Tibial artery (tissue), 4 donors: ENCODE results near the gene RNF144B.
"Not testable (repeated sequence)": the region's sequence is repeated elsewhere in the genome, so short reads cannot be mapped to it uniquely, and the experiment has no call there.

Experiments used
- DNase-seq, 2 donors: peaks; one replicate each; pipeline ENCODE4 v3.0.0-alpha.2; 2019
- H3K27ac ChIP-seq, 2 donors: fragments of 200-600 bp; sonication (generic) in 1 of 2; 1 replicate in 1 of 2; 2 replicates in 1 of 2; pipeline ENCODE4 v1.5.1; 2018 to 2019; ENCODE audit warnings: mild to moderate bottlenecking in 1 of 2
- H3K27me3 ChIP-seq, 2 donors: fragments of 200-600 bp; sonication (generic) in 1 of 2; one replicate each; pipeline versions ENCODE4 v1.5.1 to v1.6.0; 2016 to 2019
- H3K36me3 ChIP-seq, 3 donors: fragments of 200-600 bp; sonication (generic) in 2 of 3; one replicate each; pipeline ENCODE4 v1.5.1; 2016 to 2019; ENCODE audit warnings: mild to moderate bottlenecking in 2 of 3
- H3K4me1 ChIP-seq, 4 donors: fragments of 200-600 bp; sonication (generic) in 2 of 4; 1 replicate in 3 of 4; 2 replicates in 1 of 4; pipeline ENCODE4 v1.5.1; 2016 to 2019
- H3K4me3 ChIP-seq, 2 donors: fragments of 200-600 bp; sonication (generic) in 1 of 2; 1 replicate in 1 of 2; 2 replicates in 1 of 2; pipeline ENCODE4 v1.5.1; 2018 to 2019; ENCODE audit warnings: mild to moderate bottlenecking in 2 of 2
- H3K9me3 ChIP-seq, 3 donors: fragments of 200-600 bp; sonication (generic) in 1 of 3; one replicate each; pipeline ENCODE4 v1.5.1; 2016 to 2019
- CTCF ChIP-seq, 2 experiments: fragments of 200-600 bp in 1 of 2; fragments of 450-650 bp in 1 of 2; IDR thresholded peaks; one replicate each; pipeline ENCODE4 v1.5.1; 2017 to 2019; ENCODE audit warnings: antibody characterized with exemption in 2 of 2, mild to moderate bottlenecking in 1 of 2, moderate library complexity in 1 of 2
- intact Hi-C: fragments of 100-400 bp; cut with DNase I; formaldehyde crosslinking; loops from one replicate; pipeline ENCODE4 v1.15.0; 2023; ENCODE audit warnings: low total_unique reads

RNF144B gene

GRCh38 chr6:18352842-18353241, 34.3 kb upstream of the RNF144B start:
- H3K4me1 ChIP-seq: peaks cover 0 to 6% (median 0%) of the 10 kb centered on the region in 4 donors
- intact Hi-C loops: no loop called here

GRCh38 chr6:18353251-18353650, 33.9 kb upstream of the RNF144B start:
- intact Hi-C loops: no loop called here
- DNase-seq: no peak
- Histone ChIP-seq H3K4me1 (peaks cover 0 to 6% (median 0%) of the 10 kb centered on the region in 4 donors), H3K27ac (no peak overlapping the region), H3K36me3 (no peaks in the 10 kb centered on the region), H3K27me3 (no peaks in the 10 kb centered on the region), H3K4me3 (no peak overlapping the region), H3K9me3 (no peaks in the 10 kb centered on the region)
- TF ChIP-seq CTCF (IDR thresholded peaks at IDR 0.05): no peak

More at GRCh38 chr6:18352842-18353241, 34.3 kb upstream of the RNF144B start:
- TF ChIP-seq CTCF (IDR thresholded peaks at IDR 0.05): no peak
- Histone ChIP-seq H3K4me3 (no peak overlapping the region), H3K9me3 (no peaks in the 10 kb centered on the region), H3K36me3 (no peaks in the 10 kb centered on the region), H3K27ac (no peak overlapping the region), H3K27me3 (no peaks in the 10 kb centered on the region)
- no peak for DNase-seq

- intact Hi-C loops, H3K9me3 ChIP-seq, H3K27me3 ChIP-seq, H3K4me3 ChIP-seq, H3K36me3 ChIP-seq, DNase-seq, H3K27ac ChIP-seq: not testable (repeated sequence)
- H3K4me1 ChIP-seq: peaks cover 0 to 22% (median 10%) of the 10 kb centered on the region in 4 donors
Observed at GRCh38 chr6:18357546-18357945, 29.6 kb upstream of the RNF144B start.

- Histone ChIP-seq H3K27ac (no peak overlapping the region), H3K36me3 (no peaks in the 10 kb centered on the region), H3K4me3 (no peak overlapping the region), H3K9me3 (no peaks in the 10 kb centered on the region), H3K27me3 (no peaks in the 10 kb centered on the region), H3K4me1 (peaks cover 0 to 25% (median 11%) of the 10 kb centered on the region in 4 donors)
- intact Hi-C loops: no loop called here
- no peak for DNase-seq
- TF ChIP-seq CTCF (IDR thresholded peaks at IDR 0.05): no peak
Observed at GRCh38 chr6:18359237-18359885, 27.8 kb upstream of the RNF144B start.

GRCh38 chr6:18360188-18360587, 27.0 kb upstream of the RNF144B start:
- TF ChIP-seq CTCF (IDR thresholded peaks at IDR 0.05): no peak
- H3K27me3 ChIP-seq: no peaks in the 10 kb centered on the region
- peaks cover 0 to 25% (median 11%) of the 10 kb centered on the region in 4 donors for H3K4me1 ChIP-seq
- no peak for DNase-seq
- H3K9me3 ChIP-seq: no peaks in the 10 kb centered on the region
- intact Hi-C loops: no loop called here
- H3K27ac ChIP-seq: no peak overlapping the region
- no peak overlapping the region for H3K4me3 ChIP-seq
- H3K36me3 ChIP-seq: no peaks in the 10 kb centered on the region

- no peak overlapping the region for H3K4me3 ChIP-seq
- H3K4me1 ChIP-seq: peaks cover 0 to 25% (median 11%) of the 10 kb centered on the region in 4 donors
- no peak for TF ChIP-seq CTCF (IDR thresholded peaks at IDR 0.05)
- no peaks in the 10 kb centered on the region for H3K27me3 ChIP-seq
- intact Hi-C loops: no loop called here
- DNase-seq: no peak
- no peaks in the 10 kb centered on the region for H3K9me3 ChIP-seq
- no peaks in the 10 kb centered on the region for H3K36me3 ChIP-seq
- peak overlapping the region; percentile 51 to 54 for H3K27ac ChIP-seq
Observed at GRCh38 chr6:18362058-18362561, 25.0 kb upstream of the RNF144B start.
